HG03097 (cell line): ENCODE measurements around the gene DHX34.

Experiments used
- ATAC-seq: cut with Tn5 transposase; IDR thresholded peaks from one replicate; pipeline ENCODE4 v1.9.1; 2021; ENCODE audit not compliant: unreplicated experiment, low FRiP score

The DHX34 gene

DNA sequence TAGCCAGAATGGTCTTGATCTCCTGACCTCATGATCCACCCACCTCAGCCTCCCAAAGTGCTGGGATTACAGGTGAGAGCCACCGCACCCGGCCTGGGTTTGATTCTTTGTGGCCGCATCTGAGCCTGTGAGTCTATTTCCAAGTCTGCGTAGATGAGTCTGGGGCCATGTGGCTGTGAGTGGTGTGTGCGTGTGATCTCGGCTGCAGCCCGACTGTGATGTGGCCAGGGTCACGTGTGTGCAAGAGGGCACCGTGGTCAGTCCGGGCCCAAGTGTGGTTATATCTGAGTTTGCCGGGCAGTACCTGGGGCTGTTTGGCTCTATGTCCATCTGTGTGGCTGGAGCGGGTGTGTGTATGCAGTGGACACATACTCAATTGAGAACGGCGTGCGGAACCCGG is 64.8 kb downstream of the DHX34 start:
- no peak for ATAC-seq

DNA sequence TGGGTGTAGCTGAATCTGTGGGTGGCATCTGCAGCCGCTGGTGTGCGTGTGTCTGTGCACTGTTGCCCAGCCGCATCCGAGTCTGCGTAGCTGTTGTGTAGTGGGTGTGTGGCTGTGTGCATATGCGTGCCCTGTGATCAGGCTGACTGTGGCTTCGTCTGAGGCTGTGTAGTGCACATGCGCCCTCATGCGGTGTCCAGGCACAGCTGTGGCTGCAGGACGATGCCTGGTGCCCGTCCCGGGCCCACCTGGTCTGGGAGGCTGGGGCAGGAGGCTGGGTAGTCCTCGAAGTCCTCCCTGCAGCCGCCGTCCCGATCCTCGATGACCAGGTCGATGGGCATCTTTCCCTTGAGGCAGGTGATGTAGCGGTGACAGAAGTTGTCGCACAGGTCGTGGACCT is 65.4 kb downstream of the DHX34 start:
- ATAC-seq = no peak

DNA sequence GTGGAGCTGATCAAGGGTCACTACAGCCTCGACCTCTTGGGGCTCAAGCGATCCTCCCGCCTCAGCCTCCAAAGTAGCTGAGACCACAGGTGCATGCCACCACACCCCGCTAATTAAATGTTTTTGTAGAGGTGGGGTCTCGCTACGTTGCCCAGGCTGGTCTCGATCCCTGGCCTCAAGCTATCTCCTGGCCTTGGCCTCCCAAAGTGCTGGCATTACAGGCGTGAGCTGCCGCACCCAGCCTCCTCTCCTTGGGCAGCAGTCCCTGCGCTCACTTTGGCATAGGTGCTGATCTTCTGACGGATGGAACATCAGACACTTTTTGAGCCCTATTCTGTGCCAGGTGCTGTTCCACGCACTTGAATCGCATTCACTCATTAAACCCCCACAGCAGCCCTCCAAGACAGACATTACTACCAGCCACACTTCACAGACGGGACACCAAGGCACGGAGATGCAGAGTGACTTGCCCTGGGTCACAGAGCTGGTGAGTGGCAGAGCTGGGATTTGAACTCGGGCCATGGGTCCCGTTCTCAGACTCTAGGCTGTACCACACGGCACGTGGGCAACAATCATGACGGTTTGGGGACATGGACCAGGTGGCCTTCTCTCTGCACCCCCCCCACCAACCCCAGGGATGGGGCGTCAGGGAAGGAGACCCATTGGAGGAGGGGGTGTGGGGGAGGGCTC is 67.0 kb downstream of the DHX34 start:
- no peak for ATAC-seq

DNA sequence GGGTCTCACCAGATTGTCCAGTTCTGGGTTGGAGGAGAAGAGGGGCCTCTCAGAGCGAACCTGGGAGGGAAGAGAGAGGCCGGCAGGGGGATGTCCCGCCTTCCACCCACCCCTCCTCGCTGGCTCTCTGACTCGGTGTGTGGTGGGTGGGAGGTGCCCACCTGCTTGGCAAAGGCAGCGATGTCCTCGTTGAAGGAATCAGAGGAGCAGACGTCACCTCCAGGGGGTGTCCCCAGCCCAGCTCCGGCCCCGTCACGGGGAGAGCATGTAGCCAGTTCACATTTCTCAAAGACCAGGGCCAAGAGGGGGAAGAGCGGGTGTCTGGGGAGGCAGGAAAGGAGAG is 67.5 kb downstream of the DHX34 start:
- no peak for ATAC-seq

DNA sequence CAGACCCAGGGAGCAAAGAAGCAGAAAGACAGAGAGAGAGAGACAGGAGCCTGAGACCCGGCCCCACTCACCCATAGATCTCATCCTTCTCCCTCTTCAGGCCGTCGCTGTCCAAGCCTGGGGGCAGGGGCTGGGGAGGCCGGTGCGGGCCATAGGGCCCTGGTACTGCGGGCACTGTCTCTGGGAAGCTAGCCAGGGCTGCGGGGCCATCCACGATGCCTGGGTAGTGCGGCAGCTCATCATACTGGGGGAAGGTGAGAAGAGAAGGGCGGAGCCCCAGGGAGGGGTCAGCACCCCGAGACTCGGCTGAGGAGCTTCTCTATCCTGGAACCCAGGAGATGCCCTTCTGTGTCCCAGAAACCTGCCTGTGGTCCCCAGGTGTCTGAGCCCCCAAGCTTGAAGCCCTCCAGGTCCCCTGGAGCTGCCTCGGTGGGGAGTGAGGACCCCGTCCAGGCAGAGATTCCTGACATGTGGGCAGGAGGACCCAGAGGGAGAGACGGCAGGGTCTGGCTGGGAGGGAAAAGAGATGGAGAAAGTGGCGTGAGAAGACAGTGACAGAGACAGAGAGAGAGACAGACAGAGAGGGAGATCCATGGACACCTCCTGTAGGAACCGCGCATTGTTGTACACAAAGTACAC is 68.1 kb downstream of the DHX34 start:
- no peak for ATAC-seq

DNA sequence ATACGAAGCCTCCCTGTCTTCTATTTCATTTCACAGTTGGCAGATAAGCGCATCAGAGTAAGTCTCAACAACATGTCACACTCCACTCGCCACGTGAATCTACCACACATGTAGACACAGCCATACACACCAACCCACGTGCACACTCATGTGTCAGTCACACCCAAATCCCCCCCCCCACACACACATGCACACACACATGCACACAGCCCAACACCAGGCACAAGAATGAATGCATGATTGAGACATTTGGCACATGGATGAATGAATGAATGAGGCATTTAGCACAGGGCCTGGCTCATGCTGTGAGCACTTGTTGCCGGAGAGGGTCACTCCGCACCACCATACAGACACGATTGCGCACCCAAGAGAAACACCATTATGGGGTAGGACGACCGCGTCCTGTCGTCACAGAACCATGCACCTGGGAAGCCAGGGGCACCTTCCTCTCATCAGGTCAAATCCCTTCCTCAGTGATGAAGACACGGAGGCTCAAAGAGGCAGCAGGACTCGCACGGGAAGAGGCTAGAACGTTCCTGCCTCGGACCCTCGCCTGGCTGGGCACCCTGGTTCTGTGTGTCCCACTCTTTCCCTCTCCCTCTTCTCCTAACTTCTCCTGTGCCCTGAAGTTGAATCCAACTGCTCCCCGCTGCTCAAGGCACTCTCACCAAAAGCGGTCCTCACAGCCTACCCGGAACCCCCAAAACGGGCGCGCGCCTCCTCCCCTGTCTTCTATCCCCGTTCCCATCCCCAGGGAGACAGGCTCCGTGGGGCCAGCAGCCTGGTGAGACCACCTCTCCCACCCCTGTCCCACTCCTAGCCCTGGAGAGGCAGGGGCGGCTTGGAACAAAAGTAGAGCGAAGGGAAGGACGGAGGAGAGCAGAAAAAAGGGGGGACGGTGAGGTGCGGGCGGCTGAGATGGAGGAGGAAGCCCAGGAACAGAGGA is 68.9 kb downstream of the DHX34 start:
- no peak for ATAC-seq

- no peak for ATAC-seq
These were observed 69.5 kb downstream of the DHX34 start for GRCh38 chr19:47418692-47419029.

DNA sequence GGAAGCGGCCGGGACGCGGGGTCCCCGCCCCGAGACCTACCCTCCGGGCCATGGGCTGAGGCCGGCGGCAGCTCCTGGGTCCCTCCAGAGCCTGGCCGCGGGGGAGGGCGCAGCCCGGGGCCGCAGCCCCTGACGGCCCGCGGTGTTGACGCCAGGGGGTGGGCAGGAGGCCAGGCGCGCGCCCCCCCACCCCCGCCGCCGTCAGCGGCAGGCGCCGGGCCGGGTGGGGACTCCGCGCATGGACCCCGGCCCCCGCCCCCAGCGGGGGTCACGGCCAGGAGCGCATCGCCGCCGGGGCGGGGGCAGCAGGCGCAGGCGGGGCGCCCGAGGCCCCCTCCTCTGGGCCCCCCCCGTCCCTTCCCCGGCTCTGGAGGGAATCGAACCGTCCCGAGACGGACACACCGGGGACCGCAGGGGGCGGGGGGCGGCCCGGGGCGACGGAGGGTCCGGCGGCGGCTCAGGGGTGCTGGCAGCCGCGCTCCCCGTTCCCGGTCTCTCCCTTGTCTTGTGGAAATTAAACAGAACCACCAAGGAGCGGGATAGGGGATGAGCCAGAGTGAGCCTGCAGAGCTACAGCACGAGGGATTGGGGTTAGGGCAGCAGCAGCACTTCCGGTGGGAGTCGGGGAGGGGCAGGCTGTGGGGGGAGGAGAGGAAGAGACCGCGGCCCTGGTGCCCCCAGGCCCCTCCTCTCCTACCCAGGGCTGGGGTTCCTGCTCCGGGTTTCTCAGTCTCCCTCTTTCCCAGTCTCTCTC is 70.1 kb downstream of the DHX34 start, which contains the start of gene MEIS3:
Gene MEIS3 (minus strand): TSS at position 498 of the 754 bp plus-strand sequence. CDS start 446 bp downstream, at position 52.
- ATAC-seq = no peak

DNA sequence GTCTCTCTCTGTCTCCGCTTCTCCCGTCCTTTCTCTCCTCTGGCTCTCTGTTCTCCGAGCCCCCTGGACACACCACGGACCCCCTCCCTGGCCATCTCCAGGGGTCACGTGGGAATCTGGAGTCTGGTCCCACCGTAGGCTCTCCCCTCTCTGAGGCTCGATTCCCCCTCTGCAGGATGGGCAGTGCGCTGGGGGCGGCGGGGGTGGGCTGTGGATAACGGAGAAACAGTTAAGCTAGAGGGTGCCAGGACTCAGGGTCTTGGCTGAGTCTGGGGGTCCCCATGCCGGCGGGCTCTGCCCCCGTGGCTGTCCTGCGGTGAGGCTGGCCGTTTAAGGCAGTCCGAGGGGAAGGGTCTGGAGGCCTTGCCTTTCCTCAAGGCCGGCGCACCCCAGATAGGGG is 70.7 kb downstream of the DHX34 start:
- ATAC-seq = no peak

GRCh38 chr19:47421244-47421786 is 72.2 kb downstream of the DHX34 start:
- ATAC-seq = no peak

DNA sequence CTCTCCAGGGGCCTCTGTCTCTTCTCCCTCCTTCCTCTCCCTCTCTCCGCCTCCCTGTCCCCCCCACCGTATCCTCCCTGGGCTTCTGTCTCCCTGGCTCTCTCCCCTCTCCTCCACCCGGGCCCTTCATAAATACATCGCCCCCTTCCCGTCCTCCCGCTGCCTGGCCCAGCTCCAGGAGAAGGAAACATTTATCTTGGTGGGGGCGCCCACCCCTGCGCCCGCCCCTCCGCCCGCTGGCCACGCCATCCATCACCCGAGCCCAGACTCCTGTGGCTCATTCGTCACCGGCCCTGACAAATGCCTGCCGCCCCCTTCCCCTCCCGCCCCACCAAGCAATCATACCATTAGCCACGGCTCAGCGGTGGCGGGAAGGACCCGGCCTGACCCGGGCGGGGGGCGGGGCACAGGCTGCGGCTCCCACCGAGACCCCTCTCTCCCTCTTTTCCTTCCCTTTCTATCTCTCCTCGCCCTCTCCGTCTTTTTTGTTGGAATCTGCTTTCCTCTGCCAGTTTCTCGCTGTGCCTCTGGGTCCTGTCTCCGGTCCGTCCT is 72.8 kb downstream of the DHX34 start:
- ATAC-seq = no peak

- no peak for ATAC-seq
These were observed 73.5 kb downstream of the DHX34 start for GRCh38 chr19:47422417-47423163.

- no peak for ATAC-seq
These were observed 74.2 kb downstream of the DHX34 start for GRCh38 chr19:47423203-47423882.

DNA sequence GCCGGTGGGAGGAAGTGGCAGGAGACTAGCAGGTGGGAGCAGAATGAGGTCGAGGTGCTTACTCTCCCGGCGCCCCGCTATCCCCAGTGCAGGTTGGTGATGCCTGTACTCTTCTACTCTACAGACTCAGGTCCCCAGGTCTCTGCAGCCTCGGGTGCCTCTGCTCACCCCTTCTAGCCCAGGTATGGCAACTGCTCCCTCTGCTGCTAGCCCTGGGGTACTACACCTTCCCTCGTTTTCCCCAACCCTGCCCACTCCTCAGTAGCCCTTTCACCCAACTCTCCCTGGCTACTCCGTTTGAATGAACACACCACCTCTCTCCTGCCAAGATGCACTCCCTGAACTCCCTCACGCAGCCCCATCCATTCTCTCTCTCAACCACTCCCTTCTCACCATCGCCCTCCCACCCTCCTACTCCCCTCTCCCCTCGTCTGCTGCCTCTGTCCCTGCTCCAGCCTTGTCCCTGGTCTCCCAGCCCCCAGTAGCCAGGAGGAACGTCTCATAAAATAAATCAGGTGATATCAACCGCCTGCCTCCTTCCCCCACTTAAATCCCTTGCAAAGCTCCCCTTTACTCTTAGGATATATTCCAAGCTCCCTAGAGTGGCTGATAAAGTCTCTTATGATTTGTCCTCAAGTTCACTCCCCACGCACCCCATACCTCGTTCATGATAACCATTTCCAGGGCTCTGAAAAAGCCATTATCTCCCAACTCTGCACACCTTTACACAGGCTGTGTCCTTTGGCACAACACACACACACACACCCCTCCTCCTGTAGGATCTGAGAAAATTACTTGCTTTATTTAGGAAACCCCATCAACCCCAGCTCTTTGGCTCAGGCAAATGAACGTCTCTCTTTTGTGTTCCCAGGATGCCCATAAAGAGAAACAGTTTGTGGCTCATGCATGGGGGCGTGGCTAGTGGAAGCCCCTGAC is 78.4 kb downstream of the DHX34 start:
- ATAC-seq = no peak

DNA sequence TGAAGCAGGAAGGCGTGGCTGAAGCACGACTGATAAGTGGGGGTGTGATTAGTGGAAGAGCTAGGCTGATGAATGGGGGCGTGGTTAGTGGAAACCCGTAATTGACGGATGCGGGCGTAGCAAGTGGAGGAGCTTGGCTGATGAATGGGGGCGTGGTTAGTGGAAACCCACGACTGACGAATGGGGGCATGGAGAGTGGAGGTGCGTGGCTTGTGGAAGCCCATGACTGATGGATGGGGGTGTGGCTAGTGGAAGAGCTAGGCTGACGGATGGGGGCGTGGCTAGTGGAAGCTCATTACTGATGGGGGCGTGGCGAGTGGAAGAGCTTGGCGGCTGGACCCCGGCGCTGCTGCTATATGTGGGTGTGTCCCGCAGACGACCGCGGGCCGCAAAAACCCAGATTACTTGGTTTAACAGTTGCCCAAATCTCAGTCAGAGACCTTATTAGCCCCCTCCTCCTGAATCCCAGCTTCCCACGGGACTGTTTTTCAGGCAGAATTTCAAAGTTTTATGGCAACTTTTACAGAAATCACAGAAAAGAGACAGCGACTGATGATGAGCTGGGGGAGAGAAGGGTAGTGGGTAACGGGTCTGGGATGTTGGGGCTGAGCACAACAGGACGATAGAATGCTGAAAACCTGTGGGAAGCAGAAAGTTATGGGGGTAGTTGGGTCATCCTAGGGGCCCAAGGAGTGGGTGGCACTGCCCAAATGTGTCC is 79.2 kb downstream of the DHX34 start:
- ATAC-seq = peak; percentile 47

- ATAC-seq = no peak
These were observed 80.2 kb downstream of the DHX34 start for GRCh38 chr19:47429140-47429793.
